Skeletal muscle satellite cell (primary cell): ENCODE data around the gene CXCR1.

ENCODE experiments used
- H3K27me3 ChIP-seq: 2 replicates; pipeline ENCODE4 v1.7.0; 2013; ENCODE audit warnings: low read length; ENCODE audit not compliant: control insufficient read depth, insufficient read depth
- H3K36me3 ChIP-seq: 2 replicates; pipeline ENCODE4 v1.7.0; 2013; ENCODE audit warnings: mild to moderate bottlenecking, control low read depth, low read length; ENCODE audit not compliant: insufficient read depth
- H3K4me1 ChIP-seq: 2 replicates; pipeline ENCODE4 v1.7.0; 2013; ENCODE audit warnings: low read length; ENCODE audit not compliant: control insufficient read depth, insufficient read depth
- H3K4me2 ChIP-seq: 2 replicates; pipeline ENCODE4 v1.7.0; 2013; ENCODE audit warnings: mild to moderate bottlenecking, low read length
- H3K4me3 ChIP-seq: 2 replicates; pipeline ENCODE4 v1.7.0; 2013; ENCODE audit warnings: low read length
- H3K9ac ChIP-seq: 2 replicates; pipeline ENCODE4 v1.7.0; 2013; ENCODE audit warnings: mild to moderate bottlenecking, low read depth, low read length, moderate library complexity
- H3K9me3 ChIP-seq: replicated peaks from 2 replicates; pipeline ENCODE4 v1.7.0; 2013; ENCODE audit warnings: mild to moderate bottlenecking, control low read depth, low read length

The CXCR1 gene

GRCh38 chr2:218155953-218156479 is 10.7 kb downstream of the CXCR1 start:
- no peaks in the 10 kb centered on the region for H3K36me3 ChIP-seq
- H3K4me1 ChIP-seq = no peaks in the 10 kb centered on the region
- no peaks in the 10 kb centered on the region for H3K9me3 ChIP-seq
- H3K4me3 ChIP-seq = no peak overlapping the region
- H3K9ac ChIP-seq = no peak overlapping the region
- peaks cover 68% of the 10 kb centered on the region for H3K27me3 ChIP-seq
- no peak overlapping the region for H3K4me2 ChIP-seq

DNA sequence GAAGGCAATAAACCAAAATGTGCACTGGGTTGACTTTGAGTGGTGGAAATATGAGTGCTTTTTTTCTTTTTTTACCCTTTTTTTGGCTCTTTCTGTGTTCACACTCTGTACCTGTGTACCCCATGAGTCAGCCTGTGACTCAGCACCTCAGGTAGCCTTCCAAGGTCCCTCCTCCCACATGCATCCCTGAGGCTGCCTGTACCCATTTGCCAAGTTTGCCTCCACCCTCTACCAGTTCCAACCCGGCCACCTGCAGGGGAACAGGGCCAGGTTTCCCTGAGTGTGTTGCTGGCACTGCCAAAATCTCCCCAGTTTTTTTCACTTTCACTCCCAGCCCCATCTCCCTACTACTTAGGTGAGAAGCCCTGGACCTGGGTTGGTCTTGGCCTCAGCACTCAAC is 14.0 kb downstream of the CXCR1 start:
- Histone ChIP-seq H3K9me3 (no peaks in the 10 kb centered on the region), H3K9ac (no peak overlapping the region), H3K27me3 (peaks cover 69% of the 10 kb centered on the region), H3K36me3 (no peaks in the 10 kb centered on the region), H3K4me2 (no peak overlapping the region), H3K4me3 (no peak overlapping the region), H3K4me1 (no peaks in the 10 kb centered on the region)

- no peak overlapping the region for H3K4me3 ChIP-seq
- H3K9ac ChIP-seq = no peak overlapping the region
- peaks cover 63% of the 10 kb centered on the region for H3K27me3 ChIP-seq
- no peaks in the 10 kb centered on the region for H3K36me3 ChIP-seq
- H3K4me2 ChIP-seq = no peak overlapping the region
- no peaks in the 10 kb centered on the region for H3K9me3 ChIP-seq
- no peaks in the 10 kb centered on the region for H3K4me1 ChIP-seq
Observed at GRCh38 chr2:218152172-218152571, 14.6 kb downstream of the CXCR1 start.

GRCh38 chr2:218149848-218150440 is 16.8 kb downstream of the CXCR1 start:
- no peaks in the 10 kb centered on the region for H3K36me3 ChIP-seq
- H3K27me3 ChIP-seq = peaks cover 55% of the 10 kb centered on the region
- no peak overlapping the region for H3K4me2 ChIP-seq
- no peaks in the 10 kb centered on the region for H3K9me3 ChIP-seq
- no peaks in the 10 kb centered on the region for H3K4me1 ChIP-seq
- no peak overlapping the region for H3K9ac ChIP-seq
- H3K4me3 ChIP-seq = no peak overlapping the region

DNA sequence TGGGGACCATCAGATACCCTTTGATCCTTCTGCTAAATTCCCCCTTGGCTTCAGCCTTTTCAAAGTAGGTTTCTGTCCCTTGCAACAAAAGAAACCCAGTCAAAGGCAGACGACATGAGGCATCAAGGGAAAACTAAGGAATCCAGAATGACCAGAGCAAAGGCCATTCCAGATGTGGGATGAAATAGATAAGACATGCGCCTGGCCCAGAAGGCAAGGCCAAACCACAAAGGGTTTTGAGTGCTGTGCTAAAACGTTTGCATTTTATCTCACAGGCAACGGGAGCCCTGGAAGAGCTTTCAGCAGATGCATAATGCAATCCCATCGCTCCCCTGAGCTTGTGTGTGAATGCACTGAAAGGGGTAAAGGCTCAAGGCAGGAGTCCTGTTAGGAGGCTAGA is 17.7 kb downstream of the CXCR1 start:
- Histone ChIP-seq H3K4me2 (no peak overlapping the region), H3K27me3 (peaks cover 48% of the 10 kb centered on the region), H3K9ac (no peak overlapping the region), H3K9me3 (no peaks in the 10 kb centered on the region), H3K36me3 (no peaks in the 10 kb centered on the region), H3K4me1 (no peaks in the 10 kb centered on the region), H3K4me3 (no peak overlapping the region)

DNA sequence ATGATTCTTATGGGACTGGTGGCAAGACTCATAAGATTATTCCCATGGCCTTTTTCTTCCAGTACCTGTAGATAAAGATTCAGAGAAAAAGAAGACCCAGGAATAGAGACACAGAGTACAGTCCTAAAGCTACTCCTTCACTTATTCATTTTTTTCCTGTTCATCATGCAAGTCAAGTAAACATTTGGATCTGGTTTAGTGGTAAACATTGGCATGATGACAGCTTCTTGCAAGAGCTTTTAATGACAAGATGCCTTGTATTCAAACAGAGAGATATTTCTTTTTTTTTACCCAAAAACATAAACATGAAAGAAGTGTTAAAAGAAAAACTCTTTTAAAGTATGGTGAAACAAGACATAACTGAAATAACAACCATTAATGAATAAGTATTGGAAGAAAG is 20.7 kb downstream of the CXCR1 start:
- Histone ChIP-seq H3K4me2 (no peak overlapping the region), H3K36me3 (no peaks in the 10 kb centered on the region), H3K9me3 (no peaks in the 10 kb centered on the region), H3K27me3 (peaks cover 45% of the 10 kb centered on the region), H3K4me1 (no peaks in the 10 kb centered on the region), H3K4me3 (no peak overlapping the region), H3K9ac (no peak overlapping the region)

- H3K4me1 ChIP-seq = no peaks in the 10 kb centered on the region
- no peak overlapping the region for H3K4me2 ChIP-seq
- H3K9ac ChIP-seq = no peak overlapping the region
Observed at GRCh38 chr2:218145124-218145523, 21.6 kb downstream of the CXCR1 start.

GRCh38 chr2:218138047-218138446 is 28.7 kb downstream of the CXCR1 start:
- Histone ChIP-seq H3K4me3 (no peak overlapping the region), H3K9ac (no peak overlapping the region), H3K36me3 (no peaks in the 10 kb centered on the region), H3K27me3 (peaks cover 59% of the 10 kb centered on the region), H3K9me3 (no peaks in the 10 kb centered on the region), H3K4me1 (no peaks in the 10 kb centered on the region), H3K4me2 (no peak overlapping the region)

More at GRCh38 chr2:218145124-218145523, 21.6 kb downstream of the CXCR1 start:
- H3K36me3 ChIP-seq = no peaks in the 10 kb centered on the region
- no peaks in the 10 kb centered on the region for H3K9me3 ChIP-seq
- H3K4me3 ChIP-seq = no peak overlapping the region
- peaks cover 42% of the 10 kb centered on the region for H3K27me3 ChIP-seq

DNA sequence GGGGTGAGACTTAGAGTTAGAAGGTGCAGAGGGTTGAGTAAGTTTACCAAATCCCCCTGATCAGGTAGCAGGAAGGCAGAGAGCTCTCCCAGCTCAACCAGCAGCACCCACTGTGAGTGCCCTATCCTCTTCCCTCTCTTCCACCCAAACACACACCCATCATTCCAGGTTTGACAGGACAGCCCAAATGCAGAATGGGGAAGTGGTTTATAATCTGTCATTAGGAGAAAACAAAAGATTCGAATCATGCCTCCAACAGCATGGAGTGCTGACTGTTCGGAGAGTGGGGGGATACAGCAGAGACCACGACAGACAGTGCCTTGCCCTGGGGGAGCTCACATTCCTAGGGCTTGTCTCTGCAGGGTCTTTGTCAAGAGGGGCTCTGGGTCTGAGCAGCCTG is 29.2 kb downstream of the CXCR1 start:
- Histone ChIP-seq H3K36me3 (no peaks in the 10 kb centered on the region), H3K4me1 (no peaks in the 10 kb centered on the region), H3K27me3 (peaks cover 56% of the 10 kb centered on the region), H3K4me2 (no peak overlapping the region), H3K9me3 (no peaks in the 10 kb centered on the region), H3K9ac (no peak overlapping the region), H3K4me3 (no peak overlapping the region)

DNA sequence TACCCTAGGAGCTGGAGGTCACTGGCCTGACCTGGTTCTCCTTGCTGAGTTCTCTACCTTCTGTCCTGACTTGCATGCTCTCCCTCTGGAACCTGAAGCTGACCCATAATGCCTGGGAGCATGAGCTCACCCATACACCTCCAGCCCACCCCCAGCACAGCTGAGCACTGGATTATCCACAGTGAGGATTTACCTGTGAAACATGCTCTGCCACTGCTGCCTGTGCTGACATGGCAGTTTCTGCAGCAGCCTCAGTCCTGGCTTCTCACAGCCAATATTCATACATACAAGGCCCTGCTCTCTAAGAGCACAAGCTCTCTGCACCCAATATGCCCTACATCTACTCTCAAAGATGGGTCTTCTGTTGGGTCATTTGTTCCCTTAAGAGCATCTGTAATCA is 35.9 kb downstream of the CXCR1 start:
- Histone ChIP-seq H3K9me3 (no peaks in the 10 kb centered on the region), H3K9ac (no peak overlapping the region), H3K4me2 (no peak overlapping the region), H3K4me1 (no peaks in the 10 kb centered on the region), H3K27me3 (peaks cover 39% of the 10 kb centered on the region), H3K4me3 (no peak overlapping the region), H3K36me3 (no peaks in the 10 kb centered on the region)

GRCh38 chr2:218130377-218130776 is 36.4 kb downstream of the CXCR1 start:
- Histone ChIP-seq H3K9me3 (no peaks in the 10 kb centered on the region), H3K4me3 (no peak overlapping the region), H3K9ac (no peak overlapping the region), H3K36me3 (no peaks in the 10 kb centered on the region), H3K4me2 (no peak overlapping the region), H3K4me1 (no peaks in the 10 kb centered on the region), H3K27me3 (peaks cover 44% of the 10 kb centered on the region)

DNA sequence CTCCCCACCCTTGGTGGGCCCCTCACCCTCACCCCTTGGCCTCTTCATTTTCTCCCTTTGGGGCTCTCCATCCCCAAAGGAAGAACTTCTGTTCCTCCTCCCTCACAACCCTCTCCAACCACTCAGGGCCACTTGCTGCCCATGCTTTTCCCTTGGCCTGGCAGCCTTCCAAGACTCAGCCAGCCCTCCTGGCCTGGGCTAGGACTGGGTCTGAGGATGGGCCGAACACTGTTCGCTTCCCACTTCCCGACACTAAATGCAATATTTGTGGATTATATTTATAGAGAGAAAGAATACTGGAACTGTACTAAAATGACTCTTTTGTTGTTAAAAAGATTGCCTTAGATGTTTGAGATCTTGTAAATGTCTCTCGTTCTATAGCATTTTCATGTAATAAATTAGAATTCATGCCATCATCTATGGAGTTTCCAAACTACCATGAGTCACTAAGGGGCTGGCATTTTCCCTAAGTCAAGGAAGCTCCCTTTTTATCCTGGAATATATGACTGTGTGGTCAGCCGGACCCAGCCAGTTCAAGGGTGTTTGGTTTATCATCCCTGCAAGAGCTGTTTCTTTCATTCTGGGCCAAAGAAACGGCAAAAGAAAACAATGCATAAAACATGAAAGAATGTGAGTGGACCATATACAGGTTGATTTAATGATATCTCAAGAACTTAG is 37.2 kb downstream of the CXCR1 start:
- Histone ChIP-seq H3K27me3 (peaks cover 51% of the 10 kb centered on the region), H3K4me2 (no peak overlapping the region), H3K4me3 (no peak overlapping the region), H3K9me3 (no peaks in the 10 kb centered on the region), H3K36me3 (no peaks in the 10 kb centered on the region), H3K4me1 (no peaks in the 10 kb centered on the region), H3K9ac (no peak overlapping the region)
